ENCODE results near the gene ZNF770. TPM values are rescaled to one million over a fixed set of nuclear protein-coding genes. Genes with fewer than 3 reads are reported as not detected.

ZNF770 gene
- total RNA-seq, 1 donor from 2014 or later: 56.1 TPM

DNA sequence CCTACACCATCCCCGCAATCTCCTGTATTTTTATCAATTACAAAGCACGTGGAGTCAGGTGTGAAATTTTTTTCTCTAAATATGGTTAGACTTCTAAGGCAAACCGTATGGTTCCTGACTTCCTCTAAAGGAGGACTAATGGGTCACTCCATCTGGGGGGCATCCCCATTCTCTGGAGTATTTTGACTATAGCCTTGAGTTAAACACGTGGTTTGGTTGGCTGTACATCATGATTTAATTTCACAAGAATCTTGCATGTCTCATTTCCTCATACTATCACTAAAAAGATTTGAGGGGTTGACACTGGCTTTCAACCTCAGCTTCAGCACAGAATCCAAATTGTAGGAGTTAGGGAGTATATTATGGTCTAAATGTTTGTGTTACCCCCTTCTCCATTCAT, 25.3 kb upstream of the ZNF770 start:
- Histone ChIP-seq H3K9ac (no peak overlapping the region), H3K27ac (no peak overlapping the region), H3K36me3 (no peaks in the 10 kb centered on the region), H3F3A (ENCODE audit: low read depth) (no peaks in the 10 kb centered on the region), H4K20me1 (ENCODE audit: low read depth) (no peaks in the 10 kb centered on the region), H3K4me2 (no peak overlapping the region), H3K4me1 (no peaks in the 10 kb centered on the region), H3K9me3 (ENCODE audit: low read depth) (no peaks in the 10 kb centered on the region), H2AFZ (replicated peaks) (no peak overlapping the region), H3K79me2 (ENCODE audit: low read depth) (no peaks in the 10 kb centered on the region), H3K4me3 (no peak overlapping the region), H3K27me3 (no peaks in the 10 kb centered on the region)
- TF ChIP-seq EZH2 (IDR thresholded peaks at IDR 0.05) (no peak), EZH2phosphoT487 (IDR thresholded peaks at IDR 0.05) (no peak)
- TF ChIP-seq, protein P1, sequence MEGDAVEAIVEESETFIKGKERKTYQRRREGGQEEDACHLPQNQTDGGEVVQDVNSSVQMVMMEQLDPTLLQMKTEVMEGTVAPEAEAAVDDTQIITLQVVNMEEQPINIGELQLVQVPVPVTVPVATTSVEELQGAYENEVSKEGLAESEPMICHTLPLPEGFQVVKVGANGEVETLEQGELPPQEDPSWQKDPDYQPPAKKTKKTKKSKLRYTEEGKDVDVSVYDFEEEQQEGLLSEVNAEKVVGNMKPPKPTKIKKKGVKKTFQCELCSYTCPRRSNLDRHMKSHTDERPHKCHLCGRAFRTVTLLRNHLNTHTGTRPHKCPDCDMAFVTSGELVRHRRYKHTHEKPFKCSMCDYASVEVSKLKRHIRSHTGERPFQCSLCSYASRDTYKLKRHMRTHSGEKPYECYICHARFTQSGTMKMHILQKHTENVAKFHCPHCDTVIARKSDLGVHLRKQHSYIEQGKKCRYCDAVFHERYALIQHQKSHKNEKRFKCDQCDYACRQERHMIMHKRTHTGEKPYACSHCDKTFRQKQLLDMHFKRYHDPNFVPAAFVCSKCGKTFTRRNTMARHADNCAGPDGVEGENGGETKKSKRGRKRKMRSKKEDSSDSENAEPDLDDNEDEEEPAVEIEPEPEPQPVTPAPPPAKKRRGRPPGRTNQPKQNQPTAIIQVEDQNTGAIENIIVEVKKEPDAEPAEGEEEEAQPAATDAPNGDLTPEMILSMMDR (IDR thresholded peaks at IDR 0.05): no peak
- DNase-seq (ENCODE audit: low spot score): no peak
- no peaks in the 10 kb centered on the region for H3K36me3 Mint-ChIP-seq
- H3K4me1 Mint-ChIP-seq: peaks cover 17% of the 10 kb centered on the region
- no peak overlapping the region for H3K4me3 Mint-ChIP-seq
- H3K9me3 Mint-ChIP-seq: no peaks in the 10 kb centered on the region
- peaks cover 2% of the 10 kb centered on the region for H3K27me3 Mint-ChIP-seq (ENCODE audit: insufficient read depth, low read depth)
- peak overlapping the region; percentile 64 for H3K27ac Mint-ChIP-seq

- no peaks in the 10 kb centered on the region for H4K20me1 ChIP-seq (ENCODE audit: low read depth)
- no peaks in the 10 kb centered on the region for H3K27me3 ChIP-seq
- no peaks in the 10 kb centered on the region for H3K9me3 Mint-ChIP-seq
- H3K36me3 ChIP-seq: no peaks in the 10 kb centered on the region
- H3K79me2 ChIP-seq (ENCODE audit: low read depth): no peaks in the 10 kb centered on the region
- no peak overlapping the region for H2AFZ ChIP-seq (replicated peaks)
- no peak overlapping the region for H3K27ac ChIP-seq
- no peaks in the 10 kb centered on the region for H3F3A ChIP-seq (ENCODE audit: low read depth)
- peaks cover 10% of the 10 kb centered on the region for H3K4me1 Mint-ChIP-seq
- peaks cover 6% of the 10 kb centered on the region for H3K4me1 ChIP-seq
- no peak overlapping the region for H3K4me3 ChIP-seq
- no peak overlapping the region for H3K9ac ChIP-seq
- peaks cover 9% of the 10 kb centered on the region for H3K27me3 Mint-ChIP-seq (ENCODE audit: insufficient read depth, low read depth)
- no peak for DNase-seq (ENCODE audit: low spot score)
- no peak overlapping the region for H3K4me2 ChIP-seq
- H3K27ac Mint-ChIP-seq: no peak overlapping the region
- no peak overlapping the region for H3K4me3 Mint-ChIP-seq
- no peaks in the 10 kb centered on the region for H3K9me3 ChIP-seq (ENCODE audit: low read depth)
- H3K36me3 Mint-ChIP-seq: no peaks in the 10 kb centered on the region
- no peak for TF ChIP-seq EZH2phosphoT487 (IDR thresholded peaks at IDR 0.05)
- TF ChIP-seq, protein P1 (IDR thresholded peaks at IDR 0.05): no peak
- TF ChIP-seq EZH2 (IDR thresholded peaks at IDR 0.05): no peak
Observed at GRCh38 chr15:35007397-35007796, 19.3 kb upstream of the ZNF770 start.

DNA sequence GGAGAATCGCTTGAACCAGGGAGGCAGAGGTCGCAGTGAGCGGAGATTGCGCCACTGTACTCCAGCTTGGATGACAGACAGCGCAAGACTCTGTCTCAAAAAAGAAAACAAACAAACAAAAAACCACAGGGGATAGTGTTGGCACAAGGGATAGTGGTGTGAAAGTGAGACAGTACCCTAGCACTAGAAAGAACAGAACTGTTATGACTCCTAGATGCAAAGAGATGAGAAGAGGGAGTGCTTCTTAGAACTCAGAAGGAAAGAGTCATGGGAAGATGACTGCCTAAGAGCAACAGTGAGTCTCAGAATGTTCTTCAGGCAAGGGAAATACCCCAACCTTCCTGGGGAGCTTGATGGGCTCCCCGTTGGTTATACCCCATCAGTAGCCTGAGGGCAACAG, 17.8 kb upstream of the ZNF770 start:
- no peak overlapping the region for H3K4me3 ChIP-seq
- TF ChIP-seq EZH2 (IDR thresholded peaks at IDR 0.05) (no peak), EZH2phosphoT487 (IDR thresholded peaks at IDR 0.05) (no peak)
- TF ChIP-seq, protein P1 (IDR thresholded peaks at IDR 0.05): no peak
- no peaks in the 10 kb centered on the region for H3K36me3 ChIP-seq
- no peaks in the 10 kb centered on the region for H3F3A ChIP-seq (ENCODE audit: low read depth)
- peaks cover 16% of the 10 kb centered on the region for H3K4me1 ChIP-seq
- H3K79me2 ChIP-seq (ENCODE audit: low read depth): no peaks in the 10 kb centered on the region
- H3K9ac ChIP-seq: no peak overlapping the region
- Mint-ChIP-seq H3K4me1 (peaks cover 10% of the 10 kb centered on the region), H3K27ac (no peak overlapping the region), H3K9me3 (no peaks in the 10 kb centered on the region), H3K4me3 (no peak overlapping the region), H3K27me3 (ENCODE audit: insufficient read depth, low read depth) (peaks cover 9% of the 10 kb centered on the region), H3K36me3 (no peaks in the 10 kb centered on the region)
- no peaks in the 10 kb centered on the region for H3K9me3 ChIP-seq (ENCODE audit: low read depth)
- no peak overlapping the region for H2AFZ ChIP-seq (replicated peaks)
- DNase-seq (ENCODE audit: low spot score): no peak
- no peaks in the 10 kb centered on the region for H4K20me1 ChIP-seq (ENCODE audit: low read depth)
- H3K4me2 ChIP-seq: no peak overlapping the region
- no peak overlapping the region for H3K27ac ChIP-seq
- H3K27me3 ChIP-seq: no peaks in the 10 kb centered on the region
